GM18861 (cell line): ENCODE data around the gene STIMATE.

Source experiments
- ATAC-seq: cut with Tn5 transposase; IDR thresholded peaks from one replicate; pipeline ENCODE4 v1.9.1; 2021; ENCODE audit not compliant: unreplicated experiment

Gene STIMATE

GRCh38 chr3:52843108-52843865 lies 54.1 kb downstream of the STIMATE start:
- no peak for ATAC-seq

GRCh38 chr3:52842424-52842823 lies 54.9 kb downstream of the STIMATE start:
- ATAC-seq: no peak

- no peak for ATAC-seq
These were observed 55.4 kb downstream of the STIMATE start for GRCh38 chr3:52841981-52842340.

- no peak for ATAC-seq
These were observed 56.0 kb downstream of the STIMATE start for GRCh38 chr3:52841211-52841980.

- ATAC-seq: no peak
These were observed 57.3 kb downstream of the STIMATE start for GRCh38 chr3:52839892-52840545.

GRCh38 chr3:52839268-52839575 lies 58.1 kb downstream of the STIMATE start:
- no peak for ATAC-seq

GRCh38 chr3:52838561-52839267 lies 58.6 kb downstream of the STIMATE start:
- ATAC-seq: no peak

GRCh38 chr3:52836986-52837385 lies 60.4 kb downstream of the STIMATE start:
- no peak for ATAC-seq

GRCh38 chr3:52836471-52836845 lies 60.9 kb downstream of the STIMATE start:
- no peak for ATAC-seq

- no peak for ATAC-seq
These were observed 61.4 kb downstream of the STIMATE start for GRCh38 chr3:52835766-52836470.

GRCh38 chr3:52834871-52835501 lies 62.4 kb downstream of the STIMATE start, which contains the start of gene MUSTN1:
Gene MUSTN1, minus strand, starts transcription at chr3:52835019. Its CDS starts 71 bp downstream, at chr3:52834948.
- ATAC-seq: no peak

GRCh38 chr3:52833202-52833601 lies 64.1 kb downstream of the STIMATE start:
- ATAC-seq: no peak

GRCh38 chr3:52831500-52832301 lies 65.6 kb downstream of the STIMATE start:
- ATAC-seq: no peak

- ATAC-seq: no peak
These were observed 66.7 kb downstream of the STIMATE start, which contains the start of gene ITIH4 for GRCh38 chr3:52830535-52831258. Gene ITIH4, minus strand, starts transcription at chr3:52830672. Its CDS starts 30 bp downstream, at chr3:52830642.

- ATAC-seq: no peak
These were observed 67.4 kb downstream of the STIMATE start for GRCh38 chr3:52829906-52830463.

- ATAC-seq: no peak
These were observed 67.9 kb downstream of the STIMATE start for GRCh38 chr3:52829482-52829881.

- no peak for ATAC-seq
These were observed 69.4 kb downstream of the STIMATE start for GRCh38 chr3:52827866-52828376.

GRCh38 chr3:52827441-52827840 lies 69.9 kb downstream of the STIMATE start:
- ATAC-seq: no peak
